ENCODE results near the gene LSAMP. TPM values are rescaled to one million over a fixed set of nuclear protein-coding genes. Genes with fewer than 3 reads are reported as not detected.

LSAMP gene
- total RNA-seq, 6 experiments from 2014 or later, result under 0.01 to 0.22 (median 0.12) TPM; not detected in 1

DNA sequence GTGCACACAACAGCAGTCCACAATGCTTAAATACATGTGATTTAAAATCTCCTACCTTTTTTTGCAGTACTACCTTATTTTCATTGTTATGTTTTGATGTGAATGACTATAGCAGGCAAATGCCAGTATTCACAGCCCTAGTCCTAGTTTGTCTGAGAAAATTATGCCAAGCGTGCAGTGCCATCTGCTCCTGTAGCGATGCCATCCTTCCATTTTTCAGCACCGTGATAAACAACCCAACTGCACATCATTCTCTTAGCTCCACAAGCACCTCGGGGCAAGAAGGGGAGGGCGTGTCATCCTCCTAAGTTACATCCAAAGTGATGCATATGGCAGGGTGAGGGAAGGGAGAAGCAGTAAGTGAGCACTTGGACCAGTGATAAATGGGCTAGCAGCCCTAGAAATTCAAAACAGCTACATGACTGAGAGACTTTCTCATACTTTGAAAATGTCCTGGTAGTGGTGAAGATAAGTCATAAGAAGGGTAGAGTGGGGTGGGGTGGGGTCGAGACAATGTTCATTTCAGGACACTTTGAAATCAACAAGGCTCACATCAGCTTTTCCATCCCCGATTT lies 198.8 kb downstream of the LSAMP start:
- TF ChIP-seq CTCF (IDR thresholded peaks at IDR 0.05), result no peak
- TF ChIP-seq POLR2A (IDR thresholded peaks at IDR 0.05), result no peak

DNA sequence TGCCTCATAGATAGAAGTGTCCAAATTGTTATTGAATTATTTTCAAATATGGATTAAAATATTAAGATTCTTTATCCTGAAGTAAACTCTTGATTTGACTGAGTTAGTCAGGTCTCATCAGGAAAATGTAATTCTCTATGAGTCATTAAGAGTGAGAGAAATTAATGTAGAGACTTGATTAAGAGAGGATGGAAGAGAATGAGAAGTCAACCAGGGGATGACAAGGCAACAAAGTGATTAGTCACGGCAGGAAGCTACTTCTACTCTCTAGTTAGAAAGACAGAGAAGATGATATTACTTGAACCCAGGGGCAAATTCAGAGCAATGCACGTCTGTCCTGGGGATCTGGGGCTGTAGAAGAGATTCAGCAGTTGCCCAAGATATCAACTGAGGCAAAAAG lies 202.5 kb downstream of the LSAMP start:
- DNase-seq (no peak), ATAC-seq (no peak)
- TF ChIP-seq CTCF (IDR thresholded peaks at IDR 0.05) (no peak), POLR2A (IDR thresholded peaks at IDR 0.05) (no peak)
- H3K27me3 ChIP-seq, result no peaks in the 10 kb centered on the region
- intact Hi-C loops (cut with DNase I), result no loop called here
- WGBS (ENCODE audit: insufficient coverage, low coverage, low lambda C conversion rate, missing lambda C conversion rate), result 28% methylated on average over 2 of the region's 2 CpGs
- H3K9me3 ChIP-seq, result no peaks in the 10 kb centered on the region
- no peak overlapping the region for H3K27ac ChIP-seq
- no peak overlapping the region for H3K4me3 ChIP-seq
- H3K4me1 ChIP-seq, result no peaks in the 10 kb centered on the region
- no peaks in the 10 kb centered on the region for H3K36me3 ChIP-seq

More for the DNA sequence above, 198.8 kb downstream of the LSAMP start:
- intact Hi-C loops (cut with DNase I), result no loop called here
- no peak overlapping the region for H3K27ac ChIP-seq
- H3K9me3 ChIP-seq, result no peaks in the 10 kb centered on the region
- no peak overlapping the region for H3K4me3 ChIP-seq
- no peaks in the 10 kb centered on the region for H3K4me1 ChIP-seq
- no peaks in the 10 kb centered on the region for H3K36me3 ChIP-seq
- ATAC-seq (no peak), DNase-seq (no peak)
- no peaks in the 10 kb centered on the region for H3K27me3 ChIP-seq
- WGBS (ENCODE audit: insufficient coverage, low coverage, low lambda C conversion rate, missing lambda C conversion rate), result 54% methylated on average over 7 of the region's 7 CpGs

GRCh38 chr3:116241677-116242076 lies 203.6 kb downstream of the LSAMP start:
- DNase-seq, result no peak
- TF ChIP-seq CTCF (IDR thresholded peaks at IDR 0.05) (no peak), POLR2A (IDR thresholded peaks at IDR 0.05) (no peak)
- no peaks in the 10 kb centered on the region for H3K4me1 ChIP-seq
- H3K4me3 ChIP-seq, result no peak overlapping the region
- H3K27ac ChIP-seq, result no peak overlapping the region
- no peaks in the 10 kb centered on the region for H3K9me3 ChIP-seq
- no peaks in the 10 kb centered on the region for H3K27me3 ChIP-seq
- no peak for ATAC-seq
- 45% methylated on average over 3 of the region's 3 CpGs for WGBS (ENCODE audit: insufficient coverage, low coverage, low lambda C conversion rate, missing lambda C conversion rate)
- H3K36me3 ChIP-seq, result no peaks in the 10 kb centered on the region
- intact Hi-C loops (cut with DNase I), result no loop called here

DNA sequence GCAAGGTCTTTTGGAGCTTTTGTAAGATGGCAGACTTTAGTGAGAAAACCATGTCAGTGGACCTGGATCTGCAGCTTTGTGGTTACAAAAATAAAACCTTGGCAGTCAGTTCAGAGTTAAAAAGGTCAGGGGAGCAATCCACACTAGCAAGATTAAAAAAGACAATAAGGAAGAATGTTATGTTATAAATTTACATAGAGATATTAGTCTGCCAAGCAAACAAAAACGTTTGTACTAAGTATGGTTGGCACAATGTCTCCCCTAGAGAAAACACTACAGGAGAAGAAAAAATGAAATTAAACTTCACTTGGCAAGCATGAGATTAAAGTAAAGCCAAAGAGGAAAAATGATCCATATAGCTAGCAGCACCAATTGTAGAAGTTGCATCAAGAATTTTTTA lies 205.0 kb downstream of the LSAMP start:
- H3K4me1 ChIP-seq, result no peaks in the 10 kb centered on the region
- H3K27ac ChIP-seq, result no peak overlapping the region
- H3K36me3 ChIP-seq, result no peaks in the 10 kb centered on the region
- H3K9me3 ChIP-seq, result no peaks in the 10 kb centered on the region
- no peaks in the 10 kb centered on the region for H3K27me3 ChIP-seq
- WGBS (ENCODE audit: insufficient coverage, low coverage, low lambda C conversion rate, missing lambda C conversion rate), result 0% methylated on average over 1 of the region's 1 CpG
- no peak overlapping the region for H3K4me3 ChIP-seq
- no peak for ATAC-seq
- no peak for DNase-seq
- TF ChIP-seq CTCF (IDR thresholded peaks at IDR 0.05) (no peak), POLR2A (IDR thresholded peaks at IDR 0.05) (no peak)
- intact Hi-C loops (cut with DNase I), result no loop called here
